ENCODE data around the gene SMYD4. TPM values are rescaled to one million over a fixed set of nuclear protein-coding genes. Genes with fewer than 3 reads are reported as not detected.
"Not testable (repeated sequence)": the region's sequence is repeated elsewhere in the genome, so short reads cannot be mapped to it uniquely, and the experiment has no call there.

The SMYD4 gene
- total RNA-seq, 1 experiment from 2014 or later = 28.1 TPM

GRCh38 chr17:1742371-1743087, 87.2 kb downstream of the SMYD4 start, which contains the start of gene SERPINF2:
SERPINF2 (plus strand) TSS chr17:1742871; CDS start chr17:1744996, 2,125 bp downstream.
- no peaks in the 10 kb centered on the region for H3K27me3 ChIP-seq (replicated peaks; ENCODE audit: insufficient read depth, low read depth, low read length, poor library complexity)
- ChIA-PET POLR2A (ENCODE audit: low non-redundant PET) (no interaction called here), CTCF (no interaction called here)
- no peak for DNase-seq (ENCODE audit: low spot score)
- no peak for TF ChIP-seq CTCF (conservative IDR thresholded peaks at IDR 0.05; ENCODE audit: low read depth, low read length)
- TF ChIP-seq EZH2 (IDR thresholded peaks at IDR 0.05; ENCODE audit: borderline replicate concordance, low read depth, low read length, poor library complexity, severe bottlenecking) = no peak
- intact Hi-C loops (cut with micrococcal nuclease; ENCODE audit: unreplicated experiment) = no loop called here
- no TSS peak for BruUV-seq (replicated peaks)
- H3K9me3 ChIP-seq (ENCODE audit: low read depth, low read length, poor library complexity, severe bottlenecking) = no peaks in the 10 kb centered on the region
- H3K4me3 ChIP-seq (ENCODE audit: low read depth, low read length, poor library complexity, severe bottlenecking) = no peak within 1 kb of the TSS
- H3K27ac ChIP-seq (ENCODE audit: low read depth, low read length, poor library complexity, severe bottlenecking) = no peak within 1 kb of the TSS
- H3K36me3 ChIP-seq (ENCODE audit: insufficient read depth, low read length, poor library complexity, severe bottlenecking) = no peaks in the 10 kb centered on the region
- no peaks in the 10 kb centered on the region for H3K4me1 ChIP-seq (ENCODE audit: insufficient read depth, low read length, poor library complexity, severe bottlenecking)

- H3K36me3 ChIP-seq (ENCODE audit: insufficient read depth, low read length, poor library complexity, severe bottlenecking); H3K4me1 ChIP-seq (ENCODE audit: insufficient read depth, low read length, poor library complexity, severe bottlenecking); BruUV-seq (replicated peaks); H3K27ac ChIP-seq (ENCODE audit: low read depth, low read length, poor library complexity, severe bottlenecking); CTCF ChIA-PET; DNase-seq (ENCODE audit: low spot score); H3K27me3 ChIP-seq (replicated peaks; ENCODE audit: insufficient read depth, low read depth, low read length, poor library complexity); POLR2A ChIA-PET (ENCODE audit: low non-redundant PET); H3K4me3 ChIP-seq (ENCODE audit: low read depth, low read length, poor library complexity, severe bottlenecking); intact Hi-C loops (cut with micrococcal nuclease; ENCODE audit: unreplicated experiment); H3K9me3 ChIP-seq (ENCODE audit: low read depth, low read length, poor library complexity, severe bottlenecking): not testable (repeated sequence)
Observed at GRCh38 chr17:1741899-1742298, 87.8 kb downstream of the SMYD4 start.

- H3K27ac ChIP-seq (ENCODE audit: low read depth, low read length, poor library complexity, severe bottlenecking) = peak overlapping the region; percentile 84
- intact Hi-C loops (cut with micrococcal nuclease; ENCODE audit: unreplicated experiment) = no loop called here
- no peaks in the 10 kb centered on the region for H3K36me3 ChIP-seq (ENCODE audit: insufficient read depth, low read length, poor library complexity, severe bottlenecking)
- ChIA-PET POLR2A (ENCODE audit: low non-redundant PET) (no interaction called here), CTCF (no interaction called here)
- H3K27me3 ChIP-seq (replicated peaks; ENCODE audit: insufficient read depth, low read depth, low read length, poor library complexity) = no peaks in the 10 kb centered on the region
- no TSS peak for BruUV-seq (replicated peaks)
- peaks cover 18% of the 10 kb centered on the region for H3K4me1 ChIP-seq (ENCODE audit: insufficient read depth, low read length, poor library complexity, severe bottlenecking)
- no peak overlapping the region for H3K4me3 ChIP-seq (ENCODE audit: low read depth, low read length, poor library complexity, severe bottlenecking)
- H3K9me3 ChIP-seq (ENCODE audit: low read depth, low read length, poor library complexity, severe bottlenecking) = no peaks in the 10 kb centered on the region
- no peak for TF ChIP-seq CTCF (conservative IDR thresholded peaks at IDR 0.05; ENCODE audit: low read depth, low read length)
- TF ChIP-seq EZH2 (IDR thresholded peaks at IDR 0.05; ENCODE audit: borderline replicate concordance, low read depth, low read length, poor library complexity, severe bottlenecking) = no peak
- no peak for DNase-seq (ENCODE audit: low spot score)
Observed at GRCh38 chr17:1737531-1738291, 92.0 kb downstream of the SMYD4 start.
